HepG2 (cell line): ENCODE measurements around the gene FAM222B. TPM values are rescaled to one million over a fixed set of nuclear protein-coding genes. Genes with fewer than 3 reads are reported as not detected.

Experiments used
- GATAD2A ChIP-seq: IDR thresholded peaks from 2 replicates; pipeline ENCODE4 v1.6.1; 2016
- GLI4 ChIP-seq: sonication (generic); formaldehyde crosslinking; IDR thresholded peaks from 2 replicates; pipeline ENCODE4 v1.5.1; 2020; ENCODE audit warnings: missing genetic modification reagents, mild to moderate bottlenecking, moderate library complexity, borderline replicate concordance
- KMT2B ChIP-seq: IDR thresholded peaks from 2 replicates; pipeline ENCODE4 v1.6.1; 2016; ENCODE audit warnings: missing genetic modification reagents, missing compliant biosample characterization
- NR2F2 ChIP-seq: IDR thresholded peaks from 2 replicates; pipeline ENCODE4 v1.6.1; 2012; ENCODE audit warnings: low read depth, inconsistent platforms, borderline replicate concordance
- PHF5A ChIP-seq: IDR thresholded peaks from one replicate; pipeline ENCODE4 v1.6.1; 2018; ENCODE audit warnings: low read depth, missing genetic modification reagents; ENCODE audit not compliant: unreplicated experiment
- POLR2AphosphoS5 ChIP-seq: IDR thresholded peaks from 2 replicates; pipeline ENCODE4 v1.6.1; 2012; ENCODE audit warnings: low read depth, low read length
- REL ChIP-seq: sonication (generic); formaldehyde crosslinking; conservative IDR thresholded peaks from 2 replicates; pipeline ENCODE4 v1.8.0; 2022; ENCODE audit warnings: mild to moderate bottlenecking, missing genetic modification reagents, moderate library complexity
- SOX5 ChIP-seq: IDR thresholded peaks from 2 replicates; pipeline ENCODE4 v1.6.1; 2016; ENCODE audit warnings: borderline replicate concordance
- TCF12 ChIP-seq, 2 experiments: fragments of 450-650 bp in 1 of 2; sonication (generic) in 1 of 2; formaldehyde crosslinking in 1 of 2; IDR thresholded peaks; 2 replicates each; pipeline versions ENCODE4 v1.6.1 to v1.8.0; 2017 to 2022; ENCODE audit warnings: antibody characterized with exemption in 1 of 2, mild to moderate bottlenecking in 1 of 2, missing genetic modification reagents in 1 of 2, moderate library complexity in 1 of 2
- ZFP90 ChIP-seq: sonication (generic); formaldehyde crosslinking; IDR thresholded peaks from 2 replicates; pipeline ENCODE4 v1.8.0; 2022; ENCODE audit warnings: missing genetic modification reagents, mild to moderate bottlenecking, inconsistent platforms, borderline replicate concordance
- ZKSCAN1 ChIP-seq: fragments of 150-350 bp; IDR thresholded peaks from 2 replicates; pipeline ENCODE4 v1.6.1; 2014; ENCODE audit warnings: low read length
- ZNF317 ChIP-seq: sonication (generic); formaldehyde crosslinking; IDR thresholded peaks from 2 replicates; pipeline ENCODE4 v1.5.0; 2020; ENCODE audit warnings: mild to moderate bottlenecking, missing genetic modification reagents
- ZNF343 ChIP-seq: sonication (generic); formaldehyde crosslinking; IDR thresholded peaks from 2 replicates; pipeline ENCODE4 v1.4.0; 2020; ENCODE audit warnings: mild to moderate bottlenecking, missing genetic modification reagents
- ZNF615 ChIP-seq: sonication (generic); formaldehyde crosslinking; IDR thresholded peaks from 2 replicates; pipeline ENCODE4 v1.5.0; 2020; ENCODE audit warnings: mild to moderate bottlenecking, missing genetic modification reagents, borderline replicate concordance
- ZNF724P ChIP-seq: sonication (generic); formaldehyde crosslinking; IDR thresholded peaks from 2 replicates; pipeline ENCODE4 v1.8.0; 2022; ENCODE audit warnings: missing genetic modification reagents, borderline replicate concordance
- ZSCAN12 ChIP-seq: sonication (generic); formaldehyde crosslinking; IDR thresholded peaks from 2 replicates; pipeline ENCODE4 v1.9.0; 2021; ENCODE audit warnings: mild to moderate bottlenecking, missing genetic modification reagents
- polyA plus RNA-seq, 8 experiments: library from polyadenylated mRNA; depleted of rRNA in 3 of 8; stranded (reverse) in 7 of 8; unstranded in 1 of 8; fragments of >200 nt; fragmentation: Illumina TruSeq in 4 of 8; extraction: Trizol in 4 of 8; gene quantifications; 2 replicates each; pipeline versions ENCODE4 v1.2.1 to v1.2.3, GENCODE V29; 2011 to 2016; ENCODE audit warnings: low read depth in 4 of 8, missing spikeins in 1 of 8, mixed read lengths in 1 of 8; ENCODE audit not compliant: insufficient read depth in 1 of 8
- total RNA-seq, 5 experiments: library from RNA; depleted of rRNA; stranded (reverse); fragments of >200 nt; fragmentation: Illumina TruSeq; extraction: Trizol; gene quantifications; 2 replicates each; pipeline ENCODE4 v1.2.3, GENCODE V29; 2016; ENCODE audit warnings: low read depth in 1 of 5
- TF ChIP-seq, protein P1 (sequence below): sonication (generic); formaldehyde crosslinking; IDR thresholded peaks from 2 replicates; pipeline ENCODE4 v1.8.0; 2022; ENCODE audit warnings: mild to moderate bottlenecking, missing genetic modification reagents
- TF ChIP-seq, protein P2 (sequence below): sonication (generic); formaldehyde crosslinking; IDR thresholded peaks from 2 replicates; pipeline ENCODE4 v1.5.0; 2020; ENCODE audit warnings: missing genetic modification reagents
- TF ChIP-seq, protein P3 (sequence below): sonication (generic); formaldehyde crosslinking; IDR thresholded peaks from 2 replicates; pipeline ENCODE4 v1.8.0; 2022; ENCODE audit warnings: low read depth, missing genetic modification reagents
- TF ChIP-seq, protein P4 (sequence below): sonication (generic); IDR thresholded peaks from 2 replicates; pipeline ENCODE4 v1.6.1; 2016; ENCODE audit warnings: low read depth, borderline replicate concordance
- TF ChIP-seq, protein P5 (sequence below): sonication (generic); formaldehyde crosslinking; IDR thresholded peaks from 2 replicates; pipeline ENCODE4 v1.4.0; 2020; ENCODE audit warnings: missing genetic modification reagents, mild to moderate bottlenecking, borderline replicate concordance

Gene FAM222B
- total and polyA plus RNA-seq, 2 of the 13 experiments (the other 11 are each of a cell fraction or from before 2014, with no cell fraction given) = 3.5 to 7.3 TPM

DNA sequence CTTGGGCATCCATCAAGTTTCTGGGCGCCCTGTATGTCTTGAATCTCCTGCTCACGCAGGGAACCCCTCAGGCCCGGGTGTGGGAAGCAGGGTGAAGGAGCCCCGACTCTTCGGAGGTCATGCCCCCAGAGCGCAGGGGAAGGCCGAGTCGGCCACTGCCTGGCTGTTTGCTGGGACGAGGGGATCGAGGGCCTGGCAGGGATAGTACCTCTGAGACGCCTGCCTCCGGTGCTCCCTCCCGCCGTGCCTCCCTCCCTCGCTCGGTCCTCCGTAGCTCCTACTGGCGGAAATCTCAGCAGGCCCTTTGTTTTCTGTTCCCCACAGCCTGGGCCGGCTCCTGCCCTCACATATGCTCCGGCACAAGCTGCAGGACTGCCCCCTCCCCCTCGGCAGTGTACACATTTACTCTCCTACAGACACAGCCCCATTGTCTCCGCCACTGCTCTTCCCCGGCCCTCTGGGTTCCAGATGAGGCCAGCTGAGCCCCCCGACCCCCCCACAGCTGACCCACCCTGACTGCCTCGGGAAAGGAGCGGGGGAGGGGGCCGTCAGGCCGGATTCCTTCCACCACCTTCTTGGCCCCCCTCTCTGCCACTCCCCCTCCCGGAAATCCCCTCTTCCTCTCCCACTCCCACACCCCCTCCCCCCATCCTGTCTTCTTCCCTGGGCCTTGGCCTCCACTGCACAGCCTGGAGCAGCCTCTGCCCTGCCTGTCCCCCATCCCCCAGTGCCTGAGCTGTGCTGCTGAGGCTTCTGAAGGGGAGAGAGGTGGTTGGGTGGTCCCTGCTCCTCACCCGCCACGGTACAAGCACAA is 97.4 kb downstream of the FAM222B start (continued):
- TF ChIP-seq, protein P1, sequence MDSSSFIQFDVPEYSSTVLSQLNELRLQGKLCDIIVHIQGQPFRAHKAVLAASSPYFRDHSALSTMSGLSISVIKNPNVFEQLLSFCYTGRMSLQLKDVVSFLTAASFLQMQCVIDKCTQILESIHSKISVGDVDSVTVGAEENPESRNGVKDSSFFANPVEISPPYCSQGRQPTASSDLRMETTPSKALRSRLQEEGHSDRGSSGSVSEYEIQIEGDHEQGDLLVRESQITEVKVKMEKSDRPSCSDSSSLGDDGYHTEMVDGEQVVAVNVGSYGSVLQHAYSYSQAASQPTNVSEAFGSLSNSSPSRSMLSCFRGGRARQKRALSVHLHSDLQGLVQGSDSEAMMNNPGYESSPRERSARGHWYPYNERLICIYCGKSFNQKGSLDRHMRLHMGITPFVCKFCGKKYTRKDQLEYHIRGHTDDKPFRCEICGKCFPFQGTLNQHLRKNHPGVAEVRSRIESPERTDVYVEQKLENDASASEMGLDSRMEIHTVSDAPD (CRISPR knock-in tag) = no peak
- TF ChIP-seq ZFP90 (CRISPR knock-in tag) (no peak; the same call in 1 of the 2 replicates), ZNF615 (CRISPR knock-in tag) (no peak), TCF12 (IDR thresholded peaks at IDR 0.05) (no peak), TCF12 (CRISPR knock-in tag; IDR thresholded peaks at IDR 0.05) (no peak), KMT2B (CRISPR knock-in tag) (no peak), ZKSCAN1 (no peak), NR2F2 (no peak), ZNF317 (CRISPR knock-in tag) (0 out of 2 replicates have a peak, but pooled peaks have one; percentile 22), GLI4 (CRISPR knock-in tag) (no peak), SOX5 (CRISPR knock-in tag) (peak; percentile 79; the same call in 1 of the 2 replicates), REL (CRISPR knock-in tag) (no peak), ZNF343 (CRISPR knock-in tag) (no peak), ZSCAN12 (CRISPR knock-in tag) (no peak), POLR2AphosphoS5 (peak; percentile 76), ZNF724P (CRISPR knock-in tag) (no peak; the same call in 1 of the 2 replicates), PHF5A (CRISPR knock-in tag) (no peak), GATAD2A (CRISPR knock-in tag) (0 out of 2 replicates have a peak, but pooled peaks have one; percentile 43)
- TF ChIP-seq, protein P2, sequence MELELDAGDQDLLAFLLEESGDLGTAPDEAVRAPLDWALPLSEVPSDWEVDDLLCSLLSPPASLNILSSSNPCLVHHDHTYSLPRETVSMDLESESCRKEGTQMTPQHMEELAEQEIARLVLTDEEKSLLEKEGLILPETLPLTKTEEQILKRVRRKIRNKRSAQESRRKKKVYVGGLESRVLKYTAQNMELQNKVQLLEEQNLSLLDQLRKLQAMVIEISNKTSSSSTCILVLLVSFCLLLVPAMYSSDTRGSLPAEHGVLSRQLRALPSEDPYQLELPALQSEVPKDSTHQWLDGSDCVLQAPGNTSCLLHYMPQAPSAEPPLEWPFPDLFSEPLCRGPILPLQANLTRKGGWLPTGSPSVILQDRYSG (CRISPR knock-in tag) = no peak
- TF ChIP-seq, protein P3, sequence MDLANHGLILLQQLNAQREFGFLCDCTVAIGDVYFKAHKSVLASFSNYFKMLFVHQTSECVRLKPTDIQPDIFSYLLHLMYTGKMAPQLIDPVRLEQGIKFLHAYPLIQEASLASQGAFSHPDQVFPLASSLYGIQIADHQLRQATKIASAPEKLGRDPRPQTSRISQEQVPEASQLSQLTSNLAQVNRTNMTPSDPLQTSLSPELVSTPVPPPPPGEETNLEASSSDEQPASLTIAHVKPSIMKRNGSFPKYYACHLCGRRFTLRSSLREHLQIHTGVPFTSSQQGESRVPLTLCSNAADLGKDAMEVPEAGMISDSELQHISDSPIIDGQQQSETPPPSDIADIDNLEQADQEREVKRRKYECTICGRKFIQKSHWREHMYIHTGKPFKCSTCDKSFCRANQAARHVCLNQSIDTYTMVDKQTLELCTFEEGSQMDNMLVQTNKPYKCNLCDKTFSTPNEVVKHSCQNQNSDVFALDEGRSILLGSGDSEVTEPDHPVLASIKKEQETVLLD (CRISPR knock-in tag) = peak; percentile 66
- TF ChIP-seq, protein P4, sequence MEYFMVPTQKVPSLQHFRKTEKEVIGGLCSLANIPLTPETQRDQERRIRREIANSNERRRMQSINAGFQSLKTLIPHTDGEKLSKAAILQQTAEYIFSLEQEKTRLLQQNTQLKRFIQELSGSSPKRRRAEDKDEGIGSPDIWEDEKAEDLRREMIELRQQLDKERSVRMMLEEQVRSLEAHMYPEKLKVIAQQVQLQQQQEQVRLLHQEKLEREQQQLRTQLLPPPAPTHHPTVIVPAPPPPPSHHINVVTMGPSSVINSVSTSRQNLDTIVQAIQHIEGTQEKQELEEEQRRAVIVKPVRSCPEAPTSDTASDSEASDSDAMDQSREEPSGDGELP = peak; percentile 97
- TF ChIP-seq, protein P5, sequence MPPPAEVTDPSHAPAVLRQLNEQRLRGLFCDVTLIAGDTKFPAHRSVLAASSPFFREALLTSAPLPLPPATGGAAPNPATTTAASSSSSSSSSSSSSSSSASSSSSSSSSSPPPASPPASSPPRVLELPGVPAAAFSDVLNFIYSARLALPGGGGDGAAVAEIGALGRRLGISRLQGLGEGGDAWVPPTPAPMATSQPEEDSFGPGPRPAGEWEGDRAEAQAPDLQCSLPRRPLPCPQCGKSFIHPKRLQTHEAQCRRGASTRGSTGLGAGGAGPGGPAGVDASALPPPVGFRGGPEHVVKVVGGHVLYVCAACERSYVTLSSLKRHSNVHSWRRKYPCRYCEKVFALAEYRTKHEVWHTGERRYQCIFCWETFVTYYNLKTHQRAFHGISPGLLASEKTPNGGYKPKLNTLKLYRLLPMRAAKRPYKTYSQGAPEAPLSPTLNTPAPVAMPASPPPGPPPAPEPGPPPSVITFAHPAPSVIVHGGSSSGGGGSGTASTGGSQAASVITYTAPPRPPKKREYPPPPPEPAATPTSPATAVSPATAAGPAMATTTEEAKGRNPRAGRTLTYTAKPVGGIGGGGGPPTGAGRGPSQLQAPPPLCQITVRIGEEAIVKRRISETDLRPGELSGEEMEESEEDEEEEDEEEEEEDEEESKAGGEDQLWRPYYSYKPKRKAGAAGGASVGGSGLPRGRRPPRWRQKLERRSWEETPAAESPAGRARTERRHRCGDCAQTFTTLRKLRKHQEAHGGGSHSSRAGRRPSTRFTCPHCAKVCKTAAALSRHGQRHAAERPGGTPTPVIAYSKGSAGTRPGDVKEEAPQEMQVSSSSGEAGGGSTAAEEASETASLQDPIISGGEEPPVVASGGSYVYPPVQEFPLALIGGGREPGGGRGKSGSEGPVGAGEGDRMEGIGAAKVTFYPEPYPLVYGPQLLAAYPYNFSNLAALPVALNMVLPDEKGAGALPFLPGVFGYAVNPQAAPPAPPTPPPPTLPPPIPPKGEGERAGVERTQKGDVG (CRISPR knock-in tag) = no peak
